GM18520 (cell line): ENCODE measurements around the gene PUDP.
"Not testable (repeated sequence)": the region's sequence is repeated elsewhere in the genome, so short reads cannot be mapped to it uniquely, and the experiment has no call there.

Source experiments
- ATAC-seq: cut with Tn5 transposase; IDR thresholded peaks from one replicate; pipeline ENCODE4 v1.9.1; 2021; ENCODE audit not compliant: unreplicated experiment

The PUDP gene

DNA sequence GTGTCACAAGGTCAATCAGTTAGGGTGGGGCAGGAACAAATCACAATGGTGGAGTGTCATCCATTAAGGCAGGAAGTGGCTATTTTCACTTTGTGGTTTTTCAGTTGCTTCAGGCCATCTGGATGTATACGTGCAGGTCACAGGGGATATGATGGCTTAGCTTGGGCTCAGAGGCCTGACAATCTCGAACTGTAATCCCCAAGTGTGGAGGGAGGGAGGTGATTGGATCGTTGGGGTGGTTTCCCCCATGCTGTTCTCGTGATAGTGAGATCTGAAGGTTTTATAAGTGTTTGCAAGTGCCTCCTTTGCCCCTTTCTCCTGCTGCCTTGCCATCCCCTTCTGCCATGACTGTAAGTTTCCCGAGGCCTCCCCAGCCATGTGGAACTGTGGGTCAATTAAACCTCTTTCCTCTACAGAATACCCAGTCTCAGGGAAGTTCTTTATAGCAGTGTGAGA is 37.1 kb downstream of the PUDP start:
- peak; percentile 46 for ATAC-seq

DNA sequence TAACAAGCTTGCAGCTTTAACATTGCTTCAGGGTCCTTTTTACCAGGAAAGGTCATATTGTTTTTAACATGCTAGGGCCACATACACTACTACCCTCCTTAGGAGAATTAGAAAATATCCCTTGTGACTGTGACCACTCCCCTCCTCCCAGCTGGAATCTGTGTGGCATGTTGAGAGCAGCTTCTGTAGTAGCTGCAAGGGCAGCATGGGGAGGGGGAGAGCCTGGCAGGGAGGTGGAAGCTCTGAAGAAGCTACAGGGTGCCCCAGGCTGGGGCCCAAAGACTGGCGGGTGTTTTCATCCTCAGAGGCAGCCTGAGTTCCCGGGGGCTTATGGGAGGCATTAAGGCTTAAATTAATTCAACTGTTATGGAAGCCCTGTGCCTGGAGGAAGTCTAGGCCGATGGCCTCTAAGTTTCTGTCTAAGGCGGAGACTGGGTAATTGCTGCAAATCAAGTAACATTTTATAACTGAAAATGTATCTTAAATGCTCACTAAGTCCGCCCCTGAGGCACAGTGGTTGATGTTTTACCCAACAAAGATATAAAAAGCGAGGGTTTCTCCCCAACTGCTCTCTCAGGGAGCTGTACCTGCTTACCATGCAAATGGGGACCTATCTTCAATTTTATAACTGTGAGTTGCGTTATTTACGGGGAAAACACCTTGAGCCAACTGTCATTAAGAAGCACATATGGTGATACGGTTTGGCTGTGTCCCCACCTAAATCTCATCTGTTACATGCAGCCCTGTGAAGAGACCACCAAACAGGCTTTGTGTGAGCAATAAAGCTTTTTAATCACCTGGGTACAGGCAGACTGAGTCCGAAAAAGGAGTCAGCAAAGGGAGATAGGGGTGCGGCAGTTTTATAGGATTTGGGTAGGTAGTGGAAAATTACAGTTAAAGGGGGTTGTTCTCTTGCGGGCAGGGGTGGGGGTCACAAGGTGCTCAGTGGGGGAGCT is 37.8 kb downstream of the PUDP start:
- peak; percentile 66 for ATAC-seq

DNA sequence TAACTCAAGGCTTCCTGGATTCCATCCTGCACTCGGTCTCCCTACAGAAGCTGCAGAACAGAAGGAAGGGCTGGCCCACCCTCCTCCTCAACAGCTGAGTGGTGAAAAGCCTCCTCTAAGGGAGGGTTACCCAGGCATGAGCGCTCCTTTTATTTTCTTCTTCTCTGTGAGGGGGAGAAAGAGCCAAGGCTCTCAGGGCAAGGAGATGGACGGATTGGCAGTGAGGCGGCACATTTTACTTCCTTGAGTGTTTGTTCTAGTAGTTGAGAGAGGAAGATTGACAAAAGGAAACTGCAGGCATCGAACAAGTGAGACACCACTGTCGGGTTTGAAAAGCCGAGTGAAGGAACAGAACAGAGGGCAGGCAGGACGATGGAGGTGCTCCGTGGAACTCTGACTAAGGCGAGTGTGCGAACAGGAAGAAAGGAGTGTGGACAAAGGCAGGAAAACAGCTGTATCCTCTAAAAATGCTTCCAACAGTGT is 38.9 kb downstream of the PUDP start:
- no peak for ATAC-seq

DNA sequence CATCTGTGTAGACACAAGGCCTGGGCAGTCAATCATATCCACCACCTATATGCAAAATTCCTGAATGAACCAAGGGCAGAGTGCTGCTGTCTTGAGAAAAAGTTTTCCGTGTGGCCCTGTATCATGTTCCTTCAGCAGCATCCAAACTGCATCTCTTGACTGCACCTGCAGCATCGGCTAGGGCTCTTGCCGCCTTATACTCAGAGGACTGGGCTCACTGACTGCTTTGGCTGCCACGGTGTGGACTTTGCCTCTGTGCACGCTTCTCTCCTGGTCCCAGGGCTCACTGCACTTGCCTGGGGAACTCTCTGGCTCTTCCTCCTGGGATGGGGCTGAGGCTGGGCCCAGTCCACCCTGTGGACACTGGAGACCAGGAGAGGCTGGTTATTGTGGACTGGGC is 39.9 kb downstream of the PUDP start:
- ATAC-seq = no peak

DNA sequence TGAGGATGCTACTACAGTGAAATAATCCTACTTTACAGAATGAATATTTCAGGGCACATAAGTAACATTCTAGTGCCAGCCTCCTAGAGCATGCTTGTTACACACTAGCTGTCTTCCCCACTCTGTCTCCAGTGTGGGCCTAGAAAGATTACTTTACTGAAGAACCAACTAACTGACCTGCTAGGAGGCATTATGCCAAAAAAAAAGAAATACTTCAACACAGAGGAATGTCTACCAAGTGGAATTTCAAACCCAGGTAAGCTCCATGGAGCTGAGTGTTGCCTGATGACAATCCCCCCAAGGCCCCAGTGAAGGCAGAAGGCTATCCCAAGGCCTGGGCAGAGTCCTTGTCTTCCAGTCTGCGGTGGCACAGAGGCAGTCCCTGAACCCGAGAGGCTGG is 41.3 kb downstream of the PUDP start:
- ATAC-seq = no peak

DNA sequence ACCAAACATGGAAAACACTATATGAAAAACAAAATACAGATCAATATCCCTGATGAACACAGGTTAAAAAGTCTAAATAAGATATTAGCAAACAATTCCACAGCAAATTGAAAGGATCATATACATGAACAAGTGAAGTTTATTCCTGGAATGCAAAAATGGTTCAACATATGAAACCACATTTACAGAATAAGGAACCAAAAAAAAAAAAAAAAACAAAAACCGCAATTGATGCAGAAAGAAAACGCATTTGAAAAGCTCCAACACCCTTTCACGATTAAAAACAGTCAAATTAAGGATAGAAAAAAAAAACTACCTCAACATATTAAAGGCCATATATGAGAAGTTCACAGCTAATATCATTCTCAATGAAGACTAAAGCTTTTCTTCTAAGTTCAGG is 45.8 kb downstream of the PUDP start:
- no peak for ATAC-seq

DNA sequence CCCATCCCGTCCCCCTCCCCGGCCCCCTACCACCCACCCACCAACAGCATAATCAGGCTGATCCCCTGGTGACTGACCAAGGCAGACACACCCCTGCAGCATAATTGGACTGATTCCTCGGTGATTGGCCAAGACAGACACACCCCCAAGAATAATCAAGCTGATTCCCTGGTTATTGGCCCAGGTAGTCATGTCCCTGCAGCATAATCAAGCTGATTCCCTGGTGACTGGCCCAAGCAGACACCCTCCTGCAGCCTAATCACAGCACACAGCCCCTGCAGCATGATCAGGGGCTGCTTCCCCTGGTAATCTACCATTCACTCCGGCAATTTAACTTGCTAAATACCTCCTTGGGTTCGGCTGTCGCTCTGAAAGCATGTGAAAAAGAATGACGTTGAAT is 47.9 kb downstream of the PUDP start:
- ATAC-seq = no peak

DNA sequence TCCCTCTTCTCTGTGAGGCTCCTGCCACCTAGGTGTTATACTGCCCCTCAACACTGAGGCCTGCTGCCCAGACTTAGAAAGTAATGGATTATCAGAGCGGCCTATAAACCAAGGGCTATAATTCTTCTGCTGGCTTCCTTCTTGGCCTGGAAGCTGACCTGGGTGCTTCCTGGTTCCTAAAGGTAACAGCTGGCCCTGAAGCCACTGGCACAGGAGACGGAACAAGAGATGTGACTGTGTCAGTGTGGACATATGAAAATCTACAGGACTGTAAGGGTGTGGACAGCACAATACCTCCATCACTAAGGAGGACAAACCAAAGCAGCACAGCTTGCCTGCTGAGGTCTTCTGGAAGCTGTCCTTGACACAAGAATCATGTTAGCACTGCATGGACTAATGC is 52.3 kb downstream of the PUDP start:
- ATAC-seq = not testable (repeated sequence)

DNA sequence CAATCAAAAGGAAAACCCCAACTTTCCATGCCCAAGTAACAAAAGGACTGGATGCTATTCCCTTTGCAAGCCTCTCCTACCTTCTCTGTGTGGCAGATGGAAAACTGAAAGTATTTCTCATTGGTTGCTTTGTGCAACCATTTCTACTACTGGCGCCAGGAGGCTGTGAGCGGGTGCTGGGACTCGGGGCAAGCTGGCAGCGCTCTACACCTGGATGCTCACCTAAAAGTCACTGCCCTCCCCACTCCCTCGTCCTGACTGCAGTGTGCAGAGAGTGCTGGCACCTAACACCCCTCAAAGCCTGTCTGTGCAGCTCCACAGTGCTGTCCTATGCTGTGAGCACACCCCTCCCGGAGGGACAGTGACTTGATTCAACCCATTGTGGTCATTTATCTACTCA is 54.6 kb downstream of the PUDP start:
- ATAC-seq = no peak

DNA sequence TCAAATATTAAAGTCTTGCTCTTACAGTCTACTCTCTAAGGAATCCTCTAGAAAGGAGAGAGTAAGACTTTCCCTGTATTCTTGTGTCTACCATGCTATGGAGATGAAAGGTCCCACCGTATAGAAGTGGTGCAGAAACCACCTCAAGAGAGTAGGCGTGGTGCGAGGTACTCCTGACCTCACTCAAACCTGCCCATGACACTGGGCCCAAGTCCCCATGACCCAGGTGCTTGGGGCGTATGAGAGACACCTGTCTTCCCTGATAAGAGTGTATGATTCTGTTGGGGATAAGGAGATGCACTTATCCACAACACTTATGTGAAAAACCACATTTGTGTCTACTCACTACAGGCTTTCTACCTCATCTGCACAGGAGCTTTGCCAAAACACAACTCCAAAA is 55.4 kb downstream of the PUDP start:
- no peak for ATAC-seq

DNA sequence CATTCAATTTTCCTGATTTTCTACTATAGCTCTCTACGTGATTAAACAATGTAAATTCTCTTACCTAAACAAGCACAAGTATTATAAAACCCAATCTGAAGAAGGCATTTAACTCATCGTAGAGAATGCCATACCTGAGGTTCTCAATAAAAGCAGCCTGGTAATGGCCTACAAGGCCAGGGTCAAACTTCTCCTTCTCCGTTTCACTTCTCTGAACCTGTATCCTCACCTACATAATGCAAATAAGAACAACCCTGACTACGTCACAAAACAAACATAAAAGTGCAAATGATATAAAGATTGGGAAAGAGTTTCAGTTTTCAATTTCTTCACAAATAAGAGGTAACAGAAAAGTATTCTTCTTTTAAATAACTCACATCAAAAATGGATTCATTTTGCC is 56.0 kb downstream of the PUDP start:
- ATAC-seq = no peak

DNA sequence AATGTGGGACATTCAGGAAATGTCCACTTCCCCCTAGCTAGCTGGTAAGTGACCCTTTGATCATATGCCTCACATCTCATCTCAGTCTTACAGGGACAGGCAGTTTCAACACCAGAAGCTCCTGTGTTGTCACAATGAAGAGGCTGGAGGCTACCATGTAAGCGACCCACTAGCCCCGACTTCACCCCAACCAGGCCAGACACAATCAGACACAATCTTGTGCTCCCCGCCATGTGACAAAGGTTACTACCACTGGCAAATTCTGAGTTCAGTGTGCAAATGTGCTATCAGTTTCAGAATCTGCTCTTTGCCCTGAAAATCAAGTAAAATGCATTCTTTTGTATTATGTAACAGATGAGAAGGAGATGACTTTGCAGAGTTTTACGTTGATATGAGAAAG is 57.3 kb downstream of the PUDP start:
- no peak for ATAC-seq

DNA sequence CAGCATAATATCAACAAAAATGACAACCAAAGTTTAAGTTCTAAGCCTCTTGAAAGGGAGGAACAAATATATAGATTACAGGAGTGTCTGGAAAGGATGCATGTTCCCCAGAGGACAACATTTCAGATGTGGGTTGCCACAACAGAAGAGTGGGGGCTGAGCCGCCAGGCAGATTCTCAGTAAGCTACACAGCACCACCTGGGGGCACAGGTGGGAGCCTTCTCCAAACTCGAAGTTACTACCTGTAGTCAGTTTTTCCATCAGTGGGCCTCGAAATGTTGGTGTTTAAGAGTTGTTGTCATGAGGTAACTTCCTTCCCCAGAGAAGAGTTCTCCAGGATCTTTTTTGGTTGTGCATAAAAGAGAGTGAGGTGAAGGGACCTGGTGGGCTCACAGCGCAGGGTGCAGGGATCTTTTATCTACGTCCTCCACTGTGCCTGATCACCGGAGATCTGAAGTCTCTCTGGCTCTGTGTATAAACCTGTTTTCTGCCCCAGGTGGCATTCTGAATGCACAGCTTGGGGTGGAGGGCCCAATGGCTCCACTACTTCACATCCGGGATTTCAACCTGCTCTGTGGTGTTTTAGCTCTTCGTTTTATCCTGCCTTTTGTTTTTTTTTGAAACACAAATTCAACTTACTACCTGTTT is 58.9 kb downstream of the PUDP start:
- ATAC-seq = no peak

DNA sequence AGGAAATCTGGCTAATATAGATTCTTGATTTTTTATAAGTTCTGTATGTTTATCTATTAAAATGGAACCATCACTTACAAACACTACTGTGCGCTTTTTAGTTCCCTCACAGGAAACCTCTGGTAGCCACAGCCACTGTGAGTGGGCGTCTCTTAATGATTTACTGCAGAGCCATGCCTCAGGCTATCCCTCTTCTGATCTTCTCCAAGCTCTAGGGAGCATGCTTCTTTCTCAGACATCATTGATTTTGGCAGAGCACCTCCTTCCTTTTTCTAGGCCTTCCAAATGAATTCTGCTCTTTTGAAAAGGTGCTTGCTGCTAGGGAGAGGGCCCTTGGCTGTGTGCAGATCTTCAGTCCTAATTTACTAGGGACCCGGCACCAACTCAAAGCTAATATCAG is 61.6 kb downstream of the PUDP start:
- ATAC-seq = no peak

DNA sequence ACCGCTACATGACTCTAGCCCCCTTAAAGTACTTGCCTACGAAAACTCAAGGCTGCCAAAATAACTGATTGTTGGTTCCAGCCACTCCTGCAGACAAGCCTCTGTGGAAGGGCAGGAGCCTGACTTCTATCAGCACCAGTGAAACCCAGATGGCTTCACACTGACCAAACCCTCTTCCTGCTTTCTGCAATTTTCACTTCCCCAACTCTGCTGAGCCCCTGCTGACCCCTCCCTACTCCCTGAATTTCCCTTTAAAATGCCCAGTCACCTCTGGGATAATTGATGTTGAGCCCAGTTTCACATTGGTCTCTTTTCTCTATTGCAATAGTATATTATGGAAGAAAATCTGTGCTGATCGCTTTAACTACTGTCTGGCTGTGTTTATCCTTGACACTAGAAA is 62.1 kb downstream of the PUDP start:
- ATAC-seq = no peak

DNA sequence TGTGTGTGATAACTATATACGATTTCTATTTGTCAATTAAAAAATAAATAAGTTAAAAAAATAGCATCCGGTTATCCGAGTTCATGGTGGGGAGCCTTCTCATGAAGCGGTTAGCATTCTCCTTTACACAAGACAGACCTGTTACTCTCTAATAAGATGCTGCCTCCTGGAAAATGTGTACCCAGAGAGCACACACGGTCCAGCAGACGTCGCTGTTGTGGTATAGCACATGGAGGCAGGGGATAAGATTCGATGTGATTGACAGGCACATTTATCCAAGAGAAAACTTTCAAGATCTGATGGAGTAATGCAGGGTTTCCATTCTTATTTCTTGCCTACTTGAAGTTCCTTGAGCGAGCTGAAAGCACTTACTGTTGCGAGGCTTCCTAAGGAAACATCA is 63.1 kb downstream of the PUDP start:
- ATAC-seq = no peak

DNA sequence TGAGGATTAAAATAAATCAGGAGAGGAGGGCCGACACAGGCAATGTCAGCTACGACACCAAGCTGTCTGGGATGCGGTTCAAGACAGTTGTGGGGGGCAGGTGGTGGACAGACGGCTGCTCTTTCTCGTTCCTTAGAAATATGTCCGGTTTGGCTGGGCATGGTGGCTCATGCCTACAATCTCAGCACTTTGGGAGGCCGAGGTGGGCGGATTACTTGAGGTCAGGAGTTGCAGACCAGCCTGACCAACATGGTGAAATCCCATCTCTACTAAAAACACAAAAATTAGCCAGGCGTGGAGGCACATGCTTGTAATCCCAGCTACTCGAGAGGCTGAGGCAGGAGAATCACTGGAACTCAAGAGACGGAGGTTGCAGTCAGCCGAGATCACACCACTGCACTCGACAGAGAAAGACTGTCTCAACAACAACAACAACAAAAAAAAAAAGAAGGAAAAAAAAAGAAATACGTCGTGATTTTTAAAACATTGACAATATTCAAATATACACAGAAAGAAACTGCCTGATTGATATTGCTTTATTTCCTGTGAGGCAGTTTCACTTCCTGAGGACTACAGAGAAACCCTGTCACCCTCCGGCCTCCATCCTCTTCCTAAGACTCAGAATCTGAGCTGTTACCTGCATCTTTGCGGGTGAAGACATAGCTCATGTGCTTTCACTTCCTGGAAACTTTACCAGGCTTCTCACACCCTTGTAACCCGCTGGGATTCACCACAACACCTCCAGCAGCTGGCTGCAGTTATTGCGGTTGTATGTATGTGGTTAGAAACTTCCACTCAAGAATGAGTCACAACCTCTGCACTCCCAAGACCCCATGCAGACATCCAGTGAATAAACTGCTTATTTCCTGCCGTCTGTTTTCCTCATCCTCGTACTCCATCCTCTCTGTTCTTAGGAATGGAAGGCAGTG is 64.2 kb downstream of the PUDP start:
- peak; percentile 85 for ATAC-seq

DNA sequence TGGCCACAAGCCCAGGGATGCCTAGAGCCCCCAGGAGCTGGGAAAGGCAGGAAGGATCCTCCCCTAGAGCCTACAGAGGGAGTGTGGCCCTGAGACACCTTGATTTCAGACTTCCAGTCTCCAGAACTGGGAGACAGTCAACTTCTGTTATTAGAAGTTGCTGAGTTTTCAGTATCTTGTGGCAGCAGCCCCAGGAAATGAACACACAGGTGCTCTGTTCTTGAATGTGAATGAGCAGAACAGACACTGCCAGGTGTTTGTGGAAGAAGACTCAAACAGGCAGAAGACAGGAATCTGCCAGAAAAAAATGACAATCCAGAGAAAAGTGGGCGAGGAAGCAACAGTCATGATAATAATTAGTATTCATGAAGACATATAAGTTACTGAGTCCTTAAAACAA is 64.9 kb downstream of the PUDP start:
- ATAC-seq = no peak

DNA sequence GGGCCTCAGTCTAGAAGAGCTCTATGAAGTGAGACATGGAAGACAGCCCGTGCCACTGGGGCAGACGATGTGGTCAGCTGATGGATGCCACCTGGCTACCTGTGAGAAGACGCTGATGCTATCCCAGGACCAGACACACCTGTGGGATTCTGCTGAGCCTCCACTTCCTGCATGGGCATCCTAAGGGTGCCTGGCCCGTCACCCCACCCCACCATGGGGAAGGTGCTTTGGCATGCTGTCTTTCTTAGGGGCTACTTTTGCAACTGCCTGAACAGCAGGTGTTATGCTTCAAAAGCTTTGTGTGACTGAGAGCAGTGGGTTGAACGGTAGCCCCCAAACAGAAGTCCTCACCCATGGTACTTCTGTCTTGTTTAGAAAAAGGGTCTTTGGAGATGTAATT is 65.4 kb downstream of the PUDP start:
- ATAC-seq = no peak

DNA sequence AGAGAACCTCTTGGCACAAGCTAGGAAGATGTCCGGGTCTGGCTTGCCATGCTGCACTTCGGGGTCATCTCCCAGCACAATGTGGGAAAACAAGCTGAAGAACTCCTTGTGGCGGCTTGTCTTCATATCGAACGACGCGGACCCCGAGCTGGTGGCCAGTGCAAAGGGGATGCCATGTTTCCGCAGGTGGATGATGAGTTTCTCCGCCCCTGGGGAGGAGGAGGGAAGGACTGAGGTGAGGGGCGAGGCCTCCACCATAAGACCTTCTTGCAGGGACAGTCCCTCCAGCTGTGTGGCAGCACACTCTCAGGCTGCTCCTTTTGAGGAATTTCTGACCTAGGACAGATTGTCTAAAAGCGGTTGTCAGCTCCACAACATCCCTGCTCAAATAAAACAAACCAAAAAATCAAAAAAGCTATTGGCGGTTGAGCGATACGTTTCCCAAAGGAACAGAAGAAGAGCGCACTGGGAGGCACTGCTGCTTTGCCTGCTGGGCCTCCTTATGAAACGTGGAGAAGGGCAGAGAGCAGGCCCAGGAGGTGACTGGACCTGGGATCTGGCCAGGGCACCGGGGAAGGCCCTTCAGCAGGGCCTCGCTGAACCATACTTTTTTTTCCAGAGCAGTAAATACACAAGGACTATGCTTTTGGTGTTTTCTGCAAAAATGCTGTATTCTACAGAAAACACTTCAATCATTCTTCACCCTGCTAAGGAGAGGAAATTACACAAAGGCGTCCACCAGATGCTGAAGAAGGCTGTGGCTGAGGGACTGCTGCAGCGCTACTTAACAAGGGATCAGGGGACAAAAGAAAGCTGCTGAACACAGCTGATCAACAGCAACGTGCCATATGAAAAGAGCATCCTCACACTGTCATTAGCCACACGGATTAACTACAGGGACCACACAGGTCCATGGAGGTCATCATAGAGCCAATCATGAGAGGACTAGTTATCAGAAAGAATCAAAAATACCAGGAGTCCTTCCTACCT is 70.4 kb downstream of the PUDP start:
- no peak for ATAC-seq
